ENCODE results near the gene CNOT4.

DNA sequence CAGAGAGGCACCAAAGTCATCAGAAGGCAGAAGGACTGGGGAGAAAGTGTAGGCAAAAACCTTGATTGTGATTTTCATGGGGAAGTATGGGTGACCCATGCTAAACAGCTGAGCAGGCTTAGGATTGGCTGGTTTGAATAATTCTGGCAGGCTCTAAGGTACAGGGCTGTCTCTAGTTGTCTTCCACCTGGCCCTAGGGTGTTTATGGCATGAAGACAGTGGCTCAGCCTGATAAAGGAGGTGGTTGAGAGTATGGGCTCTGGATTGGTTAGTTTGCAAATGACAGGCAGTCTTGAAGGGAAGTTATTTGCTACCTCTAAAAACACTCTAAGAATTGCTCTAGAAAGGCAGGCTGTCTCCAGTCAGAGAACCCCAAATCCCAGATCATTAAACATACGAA lies 176.0 kb downstream of the CNOT4 start:
- TF ChIP-seq RFX5 (IDR thresholded peaks at IDR 0.05) (no peak), REST (IDR thresholded peaks at IDR 0.05) (no peak), MAX (IDR thresholded peaks at IDR 0.05) (no peak), CEBPB (IDR thresholded peaks at IDR 0.05) (no peak), ZNF302 (CRISPR knock-in tag; IDR thresholded peaks at IDR 0.05) (no peak)
- TF ChIP-seq, protein P1, sequence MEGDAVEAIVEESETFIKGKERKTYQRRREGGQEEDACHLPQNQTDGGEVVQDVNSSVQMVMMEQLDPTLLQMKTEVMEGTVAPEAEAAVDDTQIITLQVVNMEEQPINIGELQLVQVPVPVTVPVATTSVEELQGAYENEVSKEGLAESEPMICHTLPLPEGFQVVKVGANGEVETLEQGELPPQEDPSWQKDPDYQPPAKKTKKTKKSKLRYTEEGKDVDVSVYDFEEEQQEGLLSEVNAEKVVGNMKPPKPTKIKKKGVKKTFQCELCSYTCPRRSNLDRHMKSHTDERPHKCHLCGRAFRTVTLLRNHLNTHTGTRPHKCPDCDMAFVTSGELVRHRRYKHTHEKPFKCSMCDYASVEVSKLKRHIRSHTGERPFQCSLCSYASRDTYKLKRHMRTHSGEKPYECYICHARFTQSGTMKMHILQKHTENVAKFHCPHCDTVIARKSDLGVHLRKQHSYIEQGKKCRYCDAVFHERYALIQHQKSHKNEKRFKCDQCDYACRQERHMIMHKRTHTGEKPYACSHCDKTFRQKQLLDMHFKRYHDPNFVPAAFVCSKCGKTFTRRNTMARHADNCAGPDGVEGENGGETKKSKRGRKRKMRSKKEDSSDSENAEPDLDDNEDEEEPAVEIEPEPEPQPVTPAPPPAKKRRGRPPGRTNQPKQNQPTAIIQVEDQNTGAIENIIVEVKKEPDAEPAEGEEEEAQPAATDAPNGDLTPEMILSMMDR (IDR thresholded peaks at IDR 0.05): no peak
